COR-L47 (cell line): ENCODE results near the gene SPATA25.
"Not testable (repeated sequence)": the region's sequence is repeated elsewhere in the genome, so short reads cannot be mapped to it uniquely, and the experiment has no call there.

Source experiments
- DNase-seq: peaks from one replicate; lab custom pipeline; 2025; lab: John Stamatoyannopoulos, UW

The SPATA25 gene

DNA sequence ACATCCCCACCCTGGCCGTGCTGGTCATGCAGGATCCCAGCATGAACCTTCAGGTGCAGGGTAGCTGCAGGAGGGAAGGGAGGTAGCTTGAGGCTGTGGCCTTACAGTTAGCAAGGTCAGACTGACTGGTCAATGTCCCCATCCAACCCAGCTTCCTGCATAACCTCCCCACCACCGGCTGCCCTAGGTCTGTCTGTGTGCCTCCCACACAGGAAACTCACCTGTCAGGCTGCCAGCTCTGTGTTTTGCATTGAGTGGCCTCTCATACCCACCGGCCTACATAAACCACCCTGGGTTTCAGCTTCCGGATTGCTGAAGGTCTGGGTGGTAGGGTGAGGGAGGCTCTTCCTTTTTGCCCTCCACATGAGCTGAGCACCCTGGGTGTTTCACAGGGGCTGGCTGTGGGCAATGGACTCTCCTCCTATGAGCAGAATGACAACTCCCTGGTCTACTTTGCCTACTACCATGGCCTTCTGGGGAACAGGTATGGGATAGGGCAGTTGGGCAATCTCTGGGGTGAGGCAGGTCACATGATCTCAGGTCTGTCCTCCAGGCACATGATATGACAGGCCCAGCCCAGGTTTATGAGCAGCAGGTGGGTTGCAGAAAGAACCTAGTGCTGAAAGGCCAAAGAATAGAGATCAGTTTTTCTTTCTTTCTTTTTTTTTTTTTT lies 5.5 kb upstream of the SPATA25 start:
- DNase-seq = no peak

DNA sequence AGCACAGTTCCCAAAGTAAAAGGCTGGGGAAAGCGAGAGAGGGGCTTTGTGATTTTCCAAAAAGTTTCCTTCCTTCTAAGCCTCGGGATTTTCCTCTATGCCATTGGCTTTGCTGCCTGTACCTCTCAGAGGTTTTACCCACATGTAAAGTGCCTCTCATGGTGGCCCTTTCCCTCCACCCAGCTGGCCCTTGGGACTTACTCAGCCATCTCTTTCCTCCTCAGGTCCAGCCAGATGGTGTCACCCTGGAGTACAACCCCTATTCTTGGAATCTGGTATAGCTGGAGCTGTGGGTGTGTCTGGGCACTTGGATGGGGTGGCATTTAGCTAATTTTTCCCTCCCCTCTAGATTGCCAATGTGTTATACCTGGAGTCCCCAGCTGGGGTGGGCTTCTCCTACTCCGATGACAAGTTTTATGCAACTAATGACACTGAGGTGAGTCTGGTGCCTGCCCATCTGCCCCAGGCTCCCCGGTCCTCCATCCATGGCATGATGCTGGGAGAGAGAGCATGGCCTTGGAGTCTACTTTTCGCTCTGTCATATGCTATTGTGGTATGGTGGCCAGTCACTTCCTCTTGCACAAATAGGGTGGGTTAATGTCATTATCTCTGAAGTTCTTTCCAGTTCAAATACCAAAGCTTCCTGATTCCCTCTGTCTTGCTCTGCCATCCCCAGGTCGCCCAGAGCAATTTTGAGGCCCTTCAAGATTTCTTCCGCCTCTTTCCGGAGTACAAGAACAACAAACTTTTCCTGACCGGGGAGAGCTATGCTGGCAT lies 4.8 kb upstream of the SPATA25 start:
- no peak for DNase-seq

DNA sequence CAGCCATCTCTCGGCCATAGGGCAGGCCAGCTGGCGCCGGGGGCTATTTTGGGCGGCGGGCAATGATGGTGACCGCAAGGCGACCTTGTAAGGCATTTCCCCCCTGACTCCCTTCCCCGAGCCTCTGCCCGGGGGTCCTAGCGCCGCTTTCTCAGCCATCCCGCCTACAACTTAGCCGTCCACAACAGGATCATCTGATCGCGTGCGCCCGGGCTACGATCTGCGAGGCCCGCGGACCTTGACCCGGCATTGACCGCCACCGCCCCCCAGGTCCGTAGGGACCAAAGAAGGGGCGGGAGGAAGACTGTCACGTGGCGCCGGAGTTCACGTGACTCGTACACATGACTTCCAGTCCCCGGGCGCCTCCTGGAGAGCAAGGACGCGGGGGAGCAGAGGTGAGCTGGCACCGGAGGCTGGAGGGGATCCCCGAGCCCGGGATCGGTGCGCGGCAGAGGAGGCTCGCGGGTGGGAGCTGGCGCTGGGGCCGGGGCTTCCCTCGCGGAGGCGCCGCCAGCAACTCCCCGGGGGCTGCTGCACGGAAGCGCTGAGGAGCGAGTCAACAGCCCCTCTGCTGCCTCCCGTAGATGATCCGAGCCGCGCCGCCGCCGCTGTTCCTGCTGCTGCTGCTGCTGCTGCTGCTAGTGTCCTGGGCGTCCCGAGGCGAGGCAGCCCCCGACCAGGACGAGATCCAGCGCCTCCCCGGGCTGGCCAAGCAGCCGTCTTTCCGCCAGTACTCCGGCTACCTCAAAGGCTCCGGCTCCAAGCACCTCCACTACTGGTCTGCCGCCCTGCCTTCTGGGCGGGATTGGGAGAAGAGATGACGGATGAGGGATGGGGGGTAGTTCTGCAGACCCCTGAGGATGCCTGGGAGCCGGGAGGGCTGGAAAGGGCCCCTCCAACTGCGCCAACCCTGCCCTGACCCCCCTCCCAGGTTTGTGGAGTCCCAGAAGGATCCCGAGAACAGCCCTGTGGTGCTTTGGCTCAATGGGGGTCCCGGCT lies 3.9 kb upstream of the SPATA25 start, which contains the start of the genes CTSA and NEURL2:
CTSA (plus strand) TSS at position 351 of the 999 bp plus-strand sequence; CDS start at position 585, 234 bp downstream.
NEURL2 (minus strand) TSS at position 224 of the 999 bp plus-strand sequence; CDS start at position 7, 217 bp downstream.
- peak; percentile 77 for DNase-seq

DNA sequence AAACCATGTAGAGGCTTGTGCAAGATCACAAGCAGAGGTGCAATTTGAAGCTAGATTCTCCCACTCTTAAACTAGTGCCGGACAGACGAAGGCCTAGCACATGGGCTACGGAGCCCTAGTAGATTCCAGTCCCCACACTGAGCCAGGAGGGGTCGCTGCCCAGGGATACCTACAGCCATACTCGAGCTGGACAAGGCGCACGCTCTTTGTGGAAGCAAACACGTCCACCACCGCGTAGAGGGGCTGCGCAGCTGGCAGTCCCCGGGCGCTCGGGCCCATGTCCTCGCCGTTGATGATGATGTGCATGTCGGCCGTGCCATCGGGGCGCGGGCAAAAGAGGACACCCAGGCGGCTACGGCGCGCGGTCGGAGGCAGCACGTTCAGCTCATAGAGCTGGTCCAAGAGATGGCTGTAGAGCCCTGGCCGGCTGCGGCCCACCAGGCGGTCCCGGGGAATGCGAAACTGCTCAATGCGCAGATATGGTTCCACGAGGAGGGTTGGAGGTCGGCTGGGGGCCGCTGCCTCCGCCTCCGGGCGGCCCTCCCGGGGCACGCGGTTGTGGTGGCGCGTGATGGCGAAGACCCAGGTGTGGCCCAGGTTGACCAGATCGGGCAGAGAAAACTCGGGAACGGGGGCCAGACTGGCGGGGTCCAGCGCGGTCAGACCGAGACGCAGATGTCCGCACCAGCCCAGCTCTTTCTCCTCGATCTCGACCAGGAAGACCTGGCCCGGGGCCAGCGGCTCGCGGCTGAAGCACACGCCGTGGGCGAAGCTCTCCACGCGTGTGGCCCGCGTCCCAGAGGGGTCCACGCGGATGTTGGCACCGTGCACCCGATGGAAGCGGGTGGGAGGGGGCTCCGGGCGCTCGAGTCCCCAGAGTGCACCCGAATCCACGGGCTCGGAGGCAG lies 2.9 kb upstream of the SPATA25 start:
- peak; percentile 68 for DNase-seq

DNA sequence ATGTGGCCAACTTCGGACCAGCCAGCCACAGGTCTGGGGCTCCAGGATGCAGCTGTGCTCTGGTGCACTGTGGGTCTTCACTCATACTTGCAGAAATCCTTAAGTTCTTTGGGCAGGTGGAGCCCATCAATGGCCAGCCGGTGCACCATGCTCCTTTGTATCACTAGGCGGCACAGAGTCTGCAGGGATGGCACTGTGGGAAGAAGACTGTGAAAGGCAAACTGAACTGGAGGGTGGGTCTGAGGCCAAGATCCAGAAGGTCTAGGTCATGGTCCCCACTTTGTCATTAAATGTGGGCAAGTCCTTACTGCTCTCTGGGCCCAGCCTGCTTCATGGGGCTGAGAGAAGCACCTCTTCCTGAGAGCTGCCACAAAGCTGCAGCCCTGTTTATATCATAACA lies 1.3 kb upstream of the SPATA25 start:
- no peak for DNase-seq

DNA sequence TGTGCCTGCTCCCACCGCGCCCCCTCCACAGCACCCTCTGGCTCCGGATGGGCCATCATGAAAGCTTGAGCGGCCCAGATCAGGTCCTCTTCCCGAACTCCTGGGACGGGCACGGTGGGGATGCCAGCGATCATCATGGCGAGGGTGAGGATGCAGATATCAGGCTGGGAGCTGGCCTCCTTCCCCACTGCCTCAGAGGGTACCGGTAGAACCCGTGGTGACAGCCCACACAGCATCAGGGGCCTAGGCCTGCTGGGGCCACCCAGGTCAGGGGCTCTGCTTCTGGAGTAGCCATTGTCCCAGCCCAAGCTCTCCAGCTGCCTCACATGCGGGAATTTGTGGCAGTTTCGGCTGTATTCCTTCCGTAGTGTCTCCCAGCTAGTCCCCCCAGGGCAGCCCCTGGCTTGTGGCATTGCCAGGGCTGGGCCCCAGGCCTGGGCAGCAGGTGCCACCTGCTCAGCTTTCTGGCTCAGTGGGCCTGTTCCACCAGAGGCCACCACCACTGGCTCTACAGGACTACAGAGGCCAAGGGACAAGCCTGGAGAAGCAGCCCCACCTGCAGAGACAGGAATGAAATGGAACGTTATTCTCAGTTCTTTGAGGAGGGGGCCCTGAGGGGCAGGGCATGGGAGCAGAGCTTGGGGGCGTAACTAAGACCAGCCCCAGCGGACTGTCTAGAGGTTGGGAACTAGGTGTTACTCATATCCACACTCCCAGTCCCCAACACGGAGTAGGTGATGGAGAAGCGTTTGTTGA lies 654 bp downstream of the SPATA25 start:
- no peak for DNase-seq

DNA sequence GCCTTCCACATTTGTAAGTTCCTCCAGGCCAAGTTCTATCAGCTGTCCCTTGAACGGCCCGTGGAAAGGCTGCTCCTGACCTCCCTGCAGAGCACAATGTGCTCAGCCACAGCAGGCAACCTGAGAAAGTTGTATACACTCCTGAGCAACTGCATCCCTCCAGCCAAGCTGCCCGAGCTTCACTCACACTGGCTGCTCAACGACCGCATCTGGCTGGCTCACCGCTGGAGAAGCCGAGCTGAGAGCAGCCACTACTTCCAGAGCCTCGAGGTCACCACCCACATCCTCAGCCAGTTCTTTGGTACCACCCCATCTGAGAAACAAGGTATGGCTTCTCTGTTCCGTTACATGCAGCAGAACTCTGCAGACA lies 4.3 kb downstream of the SPATA25 start:
- no peak for DNase-seq

DNA sequence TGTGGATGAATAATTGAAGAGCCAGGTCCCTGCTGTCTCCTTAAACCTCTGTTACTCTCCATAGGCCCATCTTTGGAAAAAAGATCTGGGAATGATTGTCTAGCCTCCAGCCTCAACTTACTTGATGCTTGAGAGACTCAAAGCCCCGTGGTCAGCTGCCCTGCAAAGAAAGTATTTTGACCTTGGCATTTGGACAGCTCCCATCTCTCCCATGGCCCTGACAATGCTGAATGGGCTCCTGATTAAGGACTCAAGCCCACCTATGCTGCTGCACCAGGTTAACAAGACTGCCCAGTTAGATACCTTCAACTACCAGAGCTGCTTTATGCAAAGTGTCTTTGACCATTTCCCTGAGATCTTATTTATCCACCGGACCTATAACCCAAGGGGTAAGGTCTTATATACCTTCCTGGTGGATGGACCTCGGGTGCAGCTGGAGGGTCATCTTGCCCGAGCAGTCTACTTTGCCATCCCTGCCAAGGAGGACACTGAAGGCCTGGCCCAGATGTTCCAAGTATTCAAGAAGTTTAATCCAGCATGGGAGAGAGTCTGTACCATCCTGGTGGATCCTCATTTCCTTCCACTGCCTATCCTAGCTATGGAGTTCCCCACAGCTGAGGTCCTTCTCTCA lies 4.8 kb downstream of the SPATA25 start:
- no peak for DNase-seq

DNA sequence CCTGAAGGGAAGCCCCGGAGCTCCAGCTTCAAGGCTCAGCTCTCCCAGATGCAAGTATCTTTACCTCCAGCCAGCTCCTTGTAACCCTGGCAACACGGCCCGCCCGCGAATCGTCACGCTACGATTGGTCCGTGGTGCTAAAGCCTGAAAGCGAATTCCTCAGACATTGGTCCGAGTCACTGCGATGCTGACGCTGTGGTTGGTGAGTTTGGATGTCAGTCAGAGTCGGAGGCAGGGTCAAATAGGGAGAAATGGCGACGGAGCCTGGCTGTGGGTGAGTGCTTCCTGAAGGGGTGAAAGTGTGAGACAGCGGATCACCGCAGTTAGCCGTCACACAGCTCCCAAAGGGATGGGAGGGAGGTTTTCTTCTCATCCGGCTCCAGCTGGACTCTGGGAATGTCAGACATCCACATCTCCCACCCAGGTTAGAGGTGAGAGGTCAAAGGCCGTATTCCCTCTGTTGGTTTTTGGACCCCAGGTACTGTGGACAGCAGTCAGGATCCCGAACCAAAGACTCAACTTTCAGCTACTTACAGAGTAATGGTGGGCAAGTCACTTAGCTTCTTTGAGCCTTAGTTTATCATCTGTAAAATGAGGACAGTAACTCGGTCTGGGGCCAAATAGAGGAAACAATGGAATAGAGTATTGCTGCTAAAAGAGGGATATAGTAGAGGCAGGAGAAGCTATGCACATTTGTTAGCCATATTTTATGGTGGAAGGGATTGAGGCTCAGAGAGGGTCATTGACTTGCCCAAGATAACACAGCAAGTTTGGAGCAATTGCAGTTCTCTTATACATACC lies 6.2 kb downstream of the SPATA25 start, which contains the start of gene ZSWIM1:
ZSWIM1 (plus strand) TSS at position 240 of the 801 bp plus-strand sequence. CDS start 1,366 bp downstream, outside the sequence.
- DNase-seq = peak; percentile 98

DNA sequence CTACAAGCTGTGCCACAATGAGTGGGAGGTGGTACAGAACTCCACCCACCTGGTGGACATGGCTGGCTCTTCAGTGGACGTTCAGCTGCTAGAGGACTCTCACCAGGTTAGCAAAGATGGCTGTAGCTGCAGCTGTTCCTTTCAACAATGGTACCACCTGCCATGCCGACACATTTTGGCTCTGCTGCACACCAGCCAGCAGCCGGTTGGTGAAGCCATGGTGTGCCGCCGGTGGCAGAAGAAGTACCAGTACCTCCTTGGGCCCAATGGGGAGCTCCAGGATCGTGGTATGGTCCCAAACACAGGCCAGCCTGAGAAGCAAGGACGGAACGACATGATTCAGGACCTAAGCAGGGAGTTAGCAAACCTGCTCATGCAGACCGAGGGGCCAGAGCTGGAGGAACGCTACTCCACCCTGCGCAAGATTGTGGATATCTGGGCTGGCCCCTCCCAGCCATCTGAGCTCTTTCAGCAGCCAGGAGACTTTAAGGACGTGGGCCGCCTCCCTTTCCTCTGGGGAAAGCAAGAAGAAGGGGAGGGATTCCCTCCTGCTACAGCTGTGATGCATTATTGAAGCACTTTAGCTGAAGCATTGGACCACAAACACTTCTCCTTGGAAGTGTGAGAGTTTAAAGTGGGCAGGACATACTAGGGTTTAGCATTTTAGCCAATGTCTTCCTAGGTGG lies 9.2 kb downstream of the SPATA25 start:
- DNase-seq = no peak

DNA sequence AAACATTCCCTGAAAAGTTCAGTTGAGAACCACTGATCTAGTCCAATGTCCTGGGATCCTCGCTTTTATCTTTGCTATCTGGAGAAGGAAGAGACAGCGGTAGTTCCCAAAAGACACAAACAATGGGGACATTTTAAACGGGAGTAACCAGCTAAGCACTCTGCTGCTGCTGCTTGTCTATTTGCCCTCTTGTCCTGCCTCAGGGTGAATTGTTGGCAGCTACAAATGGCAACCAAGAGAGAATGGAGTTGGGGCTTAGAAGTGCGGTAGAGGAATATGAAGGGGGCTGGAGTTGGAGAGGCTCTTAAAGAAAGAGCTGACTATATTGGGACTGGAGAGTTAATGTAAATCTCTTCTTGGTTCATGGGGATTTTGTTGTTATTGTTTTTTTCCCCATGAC lies 12.8 kb downstream of the SPATA25 start:
- DNase-seq = no peak

DNA sequence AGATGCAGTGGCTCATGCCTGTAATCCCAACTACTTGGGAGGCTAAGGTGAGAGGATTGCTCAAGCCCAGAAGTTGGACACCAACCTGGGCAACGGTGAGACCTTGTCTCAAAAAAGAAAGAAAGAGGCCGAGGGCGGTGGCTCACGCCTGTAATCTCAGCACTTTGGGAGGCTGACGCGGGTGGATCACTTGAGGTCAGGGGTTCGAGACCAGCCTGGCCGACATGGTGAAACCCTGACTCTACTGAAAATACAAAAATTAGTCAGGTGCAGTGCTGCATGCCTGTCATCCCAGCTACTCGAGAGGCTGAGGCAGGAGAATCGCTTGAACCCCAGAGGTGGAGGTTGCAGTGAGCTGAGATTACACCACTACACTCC lies 13.3 kb downstream of the SPATA25 start:
- DNase-seq = not testable (repeated sequence)

DNA sequence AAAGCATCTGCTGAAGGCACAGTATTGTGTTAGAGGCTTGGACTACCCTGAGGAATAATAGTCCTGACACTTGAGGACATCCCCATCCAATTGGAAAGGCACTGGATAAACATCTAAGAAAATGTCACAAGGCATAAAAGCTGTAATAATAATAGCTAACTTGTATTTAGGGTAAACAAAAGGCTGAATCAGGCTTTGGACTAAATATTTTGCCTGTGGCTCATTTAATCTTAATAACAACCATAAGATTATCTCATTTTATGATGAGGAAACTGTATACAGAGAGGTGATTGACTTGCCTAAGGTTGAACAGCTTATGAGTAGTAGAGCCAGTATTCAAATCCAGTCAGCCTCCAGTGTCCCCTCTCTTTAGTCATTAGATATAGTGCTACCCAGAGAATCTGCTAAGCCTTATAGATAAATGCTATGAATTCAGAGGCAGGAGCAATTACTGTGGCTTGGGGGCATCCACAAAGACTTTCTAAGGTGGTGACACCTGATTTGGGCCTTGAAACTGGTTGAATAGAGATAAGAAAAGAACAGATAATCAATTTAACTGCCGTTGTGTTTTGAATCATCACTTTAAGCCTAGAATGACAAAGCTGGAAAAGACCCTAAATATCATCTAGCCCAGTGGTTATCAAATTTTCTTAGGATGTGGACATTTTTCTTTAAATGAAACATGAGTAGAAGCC lies 13.9 kb downstream of the SPATA25 start:
- DNase-seq = no peak

DNA sequence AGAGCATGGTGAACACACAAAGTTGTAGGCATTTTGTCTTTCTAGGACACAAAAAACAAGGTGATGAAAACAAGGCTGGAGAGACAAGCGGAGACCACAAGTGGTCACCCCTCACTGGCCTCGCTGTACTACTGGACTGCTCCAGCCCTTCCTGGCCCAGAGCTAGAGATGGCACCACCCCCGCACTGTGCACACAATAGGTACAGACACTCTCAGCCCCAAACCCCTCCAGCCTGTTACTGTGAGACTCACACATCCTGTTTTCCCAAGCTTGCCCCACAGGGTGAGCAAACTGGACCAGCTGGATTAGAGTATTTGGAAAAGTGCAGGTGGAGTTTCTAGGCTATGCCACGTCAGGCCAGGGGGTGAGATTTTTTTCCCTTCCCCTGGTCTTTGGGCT lies 14.8 kb downstream of the SPATA25 start:
- no peak for DNase-seq

DNA sequence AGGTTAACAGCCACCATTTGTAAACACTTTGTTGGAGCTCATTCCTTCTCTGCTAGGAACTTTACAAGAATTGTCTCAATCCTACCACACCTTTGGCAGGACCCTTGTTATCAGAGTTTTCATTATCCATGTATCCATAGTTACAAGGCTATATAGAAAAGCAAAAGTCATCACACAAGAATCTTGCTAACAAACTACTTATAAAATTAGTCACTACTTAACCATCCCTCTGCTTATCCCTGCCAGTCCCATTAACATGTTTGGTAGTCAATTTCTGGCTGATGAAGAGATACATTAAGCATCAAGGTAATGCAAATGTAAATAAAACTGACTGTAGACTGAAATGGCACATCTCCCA lies 19.6 kb downstream of the SPATA25 start:
- no peak for DNase-seq

DNA sequence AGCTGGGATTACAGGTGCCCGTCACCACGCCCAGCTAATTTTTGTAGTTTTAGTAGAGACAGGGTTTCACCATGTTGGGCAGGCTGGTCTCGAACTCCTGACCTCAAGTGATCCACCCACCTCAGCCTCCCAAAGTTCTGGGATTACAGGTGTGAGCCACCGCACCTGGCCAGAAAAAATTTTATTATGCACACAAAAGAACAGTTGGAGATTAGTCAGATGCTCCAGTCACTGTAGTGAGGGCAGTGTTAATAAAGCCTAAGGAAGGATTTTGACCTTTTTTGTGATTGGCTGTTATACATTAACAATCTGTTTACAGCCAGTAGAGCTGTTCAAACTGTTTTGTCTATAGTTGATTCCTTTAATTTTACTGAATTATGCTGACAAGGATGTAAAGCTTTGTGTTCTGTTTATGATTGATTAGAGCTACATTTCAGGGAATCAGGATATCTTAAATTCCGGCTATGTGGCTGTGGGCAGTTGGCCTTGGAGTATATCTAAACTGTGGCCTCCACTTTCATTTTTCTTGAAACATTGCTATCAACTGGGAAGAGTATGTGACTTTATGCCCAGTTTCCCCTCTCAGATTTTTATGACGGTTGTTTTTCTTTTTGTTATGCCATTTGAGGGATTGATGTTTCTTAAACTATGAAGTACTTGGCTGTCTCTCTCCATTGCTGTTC lies 20.1 kb downstream of the SPATA25 start:
- no peak for DNase-seq

DNA sequence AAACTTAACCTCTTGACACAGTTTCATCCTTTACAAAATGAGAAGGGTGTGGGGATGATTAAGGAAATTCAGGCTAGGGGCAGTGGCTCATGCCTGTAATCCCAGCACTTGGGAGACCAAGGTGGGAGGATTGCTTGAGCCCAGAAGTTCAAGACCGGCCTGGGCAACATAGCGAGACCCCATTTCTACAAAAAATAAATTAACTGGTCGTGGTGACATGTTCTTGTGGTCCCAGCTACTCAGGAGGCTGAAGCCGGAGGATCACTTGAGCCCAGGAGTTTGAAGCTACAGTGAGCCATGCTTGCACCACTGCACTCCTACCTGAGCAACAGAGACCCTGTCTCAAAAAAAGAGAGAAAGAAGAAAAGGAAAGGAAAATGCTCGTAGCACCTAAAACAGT lies 21.0 kb downstream of the SPATA25 start:
- DNase-seq = no peak
